Astrocyte of the cerebellum (primary cell): ENCODE measurements around the gene FLCN.
"Not testable (repeated sequence)": the region's sequence is repeated elsewhere in the genome, so short reads cannot be mapped to it uniquely, and the experiment has no call there.

ENCODE experiments used
- DNase-seq: peaks from one replicate; pipeline ENCODE4 v3.0.0-alpha.2; 2011; ENCODE audit warnings: low read depth
- H3K4me3 ChIP-seq: 2 replicates; pipeline ENCODE4 v1.5.1; 2011; ENCODE audit warnings: mild to moderate bottlenecking, low read depth, low read length, moderate library complexity
- CTCF ChIP-seq: IDR thresholded peaks from 2 replicates; pipeline ENCODE4 v1.5.1; 2012; ENCODE audit warnings: low read length, low read depth, moderate library complexity, mild to moderate bottlenecking; ENCODE audit errors: missing control alignments
- in situ Hi-C: cut with HindIII; loops from 2 replicates; pipeline ENCODE4 v1.10.0; 2017; ENCODE audit warnings: low sequenced_read_pairs

Gene FLCN

GRCh38 chr17:17188586-17188985 is 48.4 kb downstream of the FLCN start:
- DNase-seq: no peak
- no peak overlapping the region for H3K4me3 ChIP-seq
- TF ChIP-seq CTCF: no peak
- in situ Hi-C loops: loop anchor here (5.0 kb wide), 1 partner anchor 91 kb away; no protein-coding TSS in a partner anchor

- no peak for DNase-seq
Measured at GRCh38 chr17:17186551-17187505, 50.1 kb downstream of the FLCN start.

GRCh38 chr17:17186051-17186450 is 50.9 kb downstream of the FLCN start:
- no peak for TF ChIP-seq CTCF
- H3K4me3 ChIP-seq: no peak overlapping the region
- in situ Hi-C loops: loop anchor here (5.0 kb wide), 1 partner anchor 89 kb away; no protein-coding TSS in a partner anchor
- DNase-seq: no peak

More at GRCh38 chr17:17186551-17187505, 50.1 kb downstream of the FLCN start:
- TF ChIP-seq CTCF: no peak
- in situ Hi-C loops: loop anchor here (5.0 kb wide), 1 partner anchor 90 kb away; no protein-coding TSS in a partner anchor
- no peak overlapping the region for H3K4me3 ChIP-seq

- in situ Hi-C loops: loop anchor here (5.0 kb wide), 1 partner anchor 88 kb away; no protein-coding TSS in a partner anchor
- DNase-seq: not testable (repeated sequence)
Measured at GRCh38 chr17:17184985-17185757, 51.8 kb downstream of the FLCN start.

GRCh38 chr17:17183744-17184143 is 53.2 kb downstream of the FLCN start:
- TF ChIP-seq CTCF: no peak
- in situ Hi-C loops: no loop called here
- no peak for DNase-seq

More at GRCh38 chr17:17184985-17185757, 51.8 kb downstream of the FLCN start:
- H3K4me3 ChIP-seq: not testable (repeated sequence)

GRCh38 chr17:17182598-17183136 is 54.3 kb downstream of the FLCN start:
- no peak overlapping the region for H3K4me3 ChIP-seq
- TF ChIP-seq CTCF: no peak
- no peak for DNase-seq
- in situ Hi-C loops: no loop called here

More at GRCh38 chr17:17183744-17184143, 53.2 kb downstream of the FLCN start:
- no peak overlapping the region for H3K4me3 ChIP-seq
